ENCODE data around the gene SLC25A26. TPM values are rescaled to one million over a fixed set of nuclear protein-coding genes. Genes with fewer than 3 reads are reported as not detected.
"Not testable (repeated sequence)": the region's sequence is repeated elsewhere in the genome, so short reads cannot be mapped to it uniquely, and the experiment has no call there.

SLC25A26 gene
- polyA plus RNA-seq, 4 donors: 10.3 to 21.0 (median 18.2) TPM

GRCh38 chr3:66276705-66277274 lies 56.0 kb downstream of the SLC25A26 start:
- 5 to 8% (median 8%) methylated on average over 3 of the region's 3 CpGs for WGBS, 3 donors
- H3K36me3 ChIP-seq (ENCODE audit: control insufficient read depth in 3 of 3, insufficient read depth in 2 of 3, low read depth in 1 of 3, low read length in 3 of 3): no peaks in the 10 kb centered on the region
- no peaks in the 10 kb centered on the region for H3K27me3 ChIP-seq (ENCODE audit: control insufficient read depth in 3 of 3, insufficient read depth in 3 of 3, low read length in 3 of 3)
- DNase-seq (peak; percentile 72 to 78), FAIRE-seq (peak; percentile 84)
- H3K9me3 ChIP-seq (ENCODE audit: control insufficient read depth in 2 of 2, insufficient read depth in 1 of 2, low read depth in 1 of 2, low read length in 1 of 2): no peaks in the 10 kb centered on the region
- H3K4me1 ChIP-seq (ENCODE audit: control insufficient read depth in 3 of 3, insufficient read depth in 2 of 3, low read depth in 1 of 3, low read length in 2 of 3): no peaks in the 10 kb centered on the region
- no peak overlapping the region for H3K27ac ChIP-seq (ENCODE audit: low read depth in 1 of 3, low read length in 2 of 3)
- H3K4me3 ChIP-seq (ENCODE audit: low read depth in 1 of 3, low read length in 3 of 3): no peak overlapping the region

GRCh38 chr3:66279168-66279567 lies 58.4 kb downstream of the SLC25A26 start:
- FAIRE-seq: no peak

GRCh38 chr3:66280304-66280703 lies 59.5 kb downstream of the SLC25A26 start:
- no peaks in the 10 kb centered on the region for H3K36me3 ChIP-seq (ENCODE audit: control insufficient read depth in 3 of 3, insufficient read depth in 2 of 3, low read depth in 1 of 3, low read length in 3 of 3)
- DNase-seq (no peak), FAIRE-seq (no peak)
- H3K27me3 ChIP-seq (ENCODE audit: control insufficient read depth in 3 of 3, insufficient read depth in 3 of 3, low read length in 3 of 3): no peaks in the 10 kb centered on the region
- H3K4me1 ChIP-seq (ENCODE audit: control insufficient read depth in 3 of 3, insufficient read depth in 2 of 3, low read depth in 1 of 3, low read length in 2 of 3): no peaks in the 10 kb centered on the region
- WGBS, 3 donors: 81 to 92% (median 85%) methylated on average over 3 of the region's 3 CpGs
- H3K9me3 ChIP-seq (ENCODE audit: control insufficient read depth in 2 of 2, insufficient read depth in 1 of 2, low read depth in 1 of 2, low read length in 1 of 2): no peaks in the 10 kb centered on the region
- no peak overlapping the region for H3K27ac ChIP-seq (ENCODE audit: low read depth in 1 of 3, low read length in 2 of 3)
- H3K4me3 ChIP-seq (ENCODE audit: low read depth in 1 of 3, low read length in 3 of 3): no peak overlapping the region

More at GRCh38 chr3:66279168-66279567, 58.4 kb downstream of the SLC25A26 start:
- no peaks in the 10 kb centered on the region for H3K27me3 ChIP-seq (ENCODE audit: control insufficient read depth in 3 of 3, insufficient read depth in 3 of 3, low read length in 3 of 3)
- WGBS, 3 donors: 74 to 94% (median 83%) methylated on average over 1 of the region's 1 CpG
- no peak for DNase-seq
- no peaks in the 10 kb centered on the region for H3K4me1 ChIP-seq (ENCODE audit: control insufficient read depth in 3 of 3, insufficient read depth in 2 of 3, low read depth in 1 of 3, low read length in 2 of 3)
- H3K27ac ChIP-seq (ENCODE audit: low read depth in 1 of 3, low read length in 2 of 3): no peak overlapping the region
- no peaks in the 10 kb centered on the region for H3K36me3 ChIP-seq (ENCODE audit: control insufficient read depth in 3 of 3, insufficient read depth in 2 of 3, low read depth in 1 of 3, low read length in 3 of 3)
- no peaks in the 10 kb centered on the region for H3K9me3 ChIP-seq (ENCODE audit: control insufficient read depth in 2 of 2, insufficient read depth in 1 of 2, low read depth in 1 of 2, low read length in 1 of 2)
- H3K4me3 ChIP-seq (ENCODE audit: low read depth in 1 of 3, low read length in 3 of 3): no peak overlapping the region

GRCh38 chr3:66291922-66292321 lies 71.1 kb downstream of the SLC25A26 start:
- not testable (repeated sequence) for DNase-seq; H3K4me1 ChIP-seq (ENCODE audit: control insufficient read depth in 3 of 3, insufficient read depth in 2 of 3, low read depth in 1 of 3, low read length in 2 of 3); H3K9me3 ChIP-seq (ENCODE audit: control insufficient read depth in 2 of 2, insufficient read depth in 1 of 2, low read depth in 1 of 2, low read length in 1 of 2); H3K36me3 ChIP-seq (ENCODE audit: control insufficient read depth in 3 of 3, insufficient read depth in 2 of 3, low read depth in 1 of 3, low read length in 3 of 3); H3K27me3 ChIP-seq (ENCODE audit: control insufficient read depth in 3 of 3, insufficient read depth in 3 of 3, low read length in 3 of 3); H3K4me3 ChIP-seq (ENCODE audit: low read depth in 1 of 3, low read length in 3 of 3); FAIRE-seq; H3K27ac ChIP-seq (ENCODE audit: low read depth in 1 of 3, low read length in 2 of 3)
- WGBS, 3 donors: 74 to 86% (median 80%) methylated on average over 4 of the region's 4 CpGs

- whole genome bisulfite sequencing, 3 donors: 20 to 56% (median 36%) methylated on average over 2 of the region's 2 CpGs
- Histone ChIP-seq H3K27ac (ENCODE audit: low read depth in 1 of 3, low read length in 2 of 3) (no peak overlapping the region), H3K4me3 (ENCODE audit: low read depth in 1 of 3, low read length in 3 of 3) (no peak overlapping the region), H3K9me3 (ENCODE audit: control insufficient read depth in 2 of 2, insufficient read depth in 1 of 2, low read depth in 1 of 2, low read length in 1 of 2) (no peaks in the 10 kb centered on the region), H3K36me3 (ENCODE audit: control insufficient read depth in 3 of 3, insufficient read depth in 2 of 3, low read depth in 1 of 3, low read length in 3 of 3) (no peaks in the 10 kb centered on the region), H3K27me3 (ENCODE audit: control insufficient read depth in 3 of 3, insufficient read depth in 3 of 3, low read length in 3 of 3) (no peaks in the 10 kb centered on the region), H3K4me1 (ENCODE audit: control insufficient read depth in 3 of 3, insufficient read depth in 2 of 3, low read depth in 1 of 3, low read length in 2 of 3) (no peaks in the 10 kb centered on the region)
- DNase-seq (peak; percentile 3 to 34), FAIRE-seq (no peak)
Observed at GRCh38 chr3:66297260-66297873, 76.6 kb downstream of the SLC25A26 start.

GRCh38 chr3:66297900-66298299 lies 77.1 kb downstream of the SLC25A26 start:
- no peak overlapping the region for H3K4me3 ChIP-seq (ENCODE audit: low read depth in 1 of 3, low read length in 3 of 3)
- H3K9me3 ChIP-seq (ENCODE audit: control insufficient read depth in 2 of 2, insufficient read depth in 1 of 2, low read depth in 1 of 2, low read length in 1 of 2): no peaks in the 10 kb centered on the region
- 19 to 47% (median 37%) methylated on average over 2 of the region's 2 CpGs for WGBS, 3 donors
- H3K4me1 ChIP-seq (ENCODE audit: control insufficient read depth in 3 of 3, insufficient read depth in 2 of 3, low read depth in 1 of 3, low read length in 2 of 3): peaks cover 0 to 1% (median 0%) of the 10 kb centered on the region in 3 donors
- no peak overlapping the region for H3K27ac ChIP-seq (ENCODE audit: low read depth in 1 of 3, low read length in 2 of 3)
- DNase-seq (peak in 1 of 2 donors; percentile 7), FAIRE-seq (no peak)
- H3K36me3 ChIP-seq (ENCODE audit: control insufficient read depth in 3 of 3, insufficient read depth in 2 of 3, low read depth in 1 of 3, low read length in 3 of 3): no peaks in the 10 kb centered on the region
- no peaks in the 10 kb centered on the region for H3K27me3 ChIP-seq (ENCODE audit: control insufficient read depth in 3 of 3, insufficient read depth in 3 of 3, low read length in 3 of 3)

GRCh38 chr3:66298591-66298990 lies 77.8 kb downstream of the SLC25A26 start:
- no peaks in the 10 kb centered on the region for H3K9me3 ChIP-seq (ENCODE audit: control insufficient read depth in 2 of 2, insufficient read depth in 1 of 2, low read depth in 1 of 2, low read length in 1 of 2)
- peak; percentile 5 to 18 for DNase-seq
- 6 to 37% (median 29%) methylated on average over 1 of the region's 1 CpG for WGBS, 3 donors
- H3K27me3 ChIP-seq (ENCODE audit: control insufficient read depth in 3 of 3, insufficient read depth in 3 of 3, low read length in 3 of 3): no peaks in the 10 kb centered on the region
- H3K27ac ChIP-seq (ENCODE audit: low read depth in 1 of 3, low read length in 2 of 3): no peak overlapping the region
- H3K36me3 ChIP-seq (ENCODE audit: control insufficient read depth in 3 of 3, insufficient read depth in 2 of 3, low read depth in 1 of 3, low read length in 3 of 3): peaks cover 0 to under 1% (median 0%) of the 10 kb centered on the region in 3 donors
- H3K4me1 ChIP-seq (ENCODE audit: control insufficient read depth in 3 of 3, insufficient read depth in 2 of 3, low read depth in 1 of 3, low read length in 2 of 3): peaks cover 0 to 4% (median 0%) of the 10 kb centered on the region in 3 donors
- no peak overlapping the region for H3K4me3 ChIP-seq (ENCODE audit: low read depth in 1 of 3, low read length in 3 of 3)
- FAIRE-seq: no peak

- not testable (repeated sequence) for H3K4me1 ChIP-seq (ENCODE audit: control insufficient read depth in 3 of 3, insufficient read depth in 2 of 3, low read depth in 1 of 3, low read length in 2 of 3); H3K27ac ChIP-seq (ENCODE audit: low read depth in 1 of 3, low read length in 2 of 3); H3K9me3 ChIP-seq (ENCODE audit: control insufficient read depth in 2 of 2, insufficient read depth in 1 of 2, low read depth in 1 of 2, low read length in 1 of 2); FAIRE-seq; H3K27me3 ChIP-seq (ENCODE audit: control insufficient read depth in 3 of 3, insufficient read depth in 3 of 3, low read length in 3 of 3); H3K36me3 ChIP-seq (ENCODE audit: control insufficient read depth in 3 of 3, insufficient read depth in 2 of 3, low read depth in 1 of 3, low read length in 3 of 3); H3K4me3 ChIP-seq (ENCODE audit: low read depth in 1 of 3, low read length in 3 of 3)
- WGBS, 3 donors: 29 to 65% (median 50%) methylated on average over 7 of the region's 7 CpGs
- DNase-seq: peak in 1 of 2 donors; percentile 8
Observed at GRCh38 chr3:66299085-66299484, 78.3 kb downstream of the SLC25A26 start.

All from small intestine (tissue), 7 donors.